Vagina (tissue), 2 donors: Measurements from ENCODE around the gene NEK8.
A peak's percentile ranks its signal among the peaks of the same experiment; 100 is the strongest.

Experiments used
- POLR2A ChIP-seq, 2 donors: fragments of 450-650 bp; IDR thresholded peaks; one replicate each; pipeline ENCODE4 v1.6.1; 2017; ENCODE audit warnings: antibody characterized with exemption in 2 of 2, mild to moderate bottlenecking in 2 of 2, moderate library complexity in 2 of 2
- TF ChIP-seq, protein P1 (sequence below), 3 experiments: fragments of 450-650 bp in 2 of 3; fragments of 200-600 bp in 1 of 3; sonication (generic) in 1 of 3; IDR thresholded peaks; one replicate each; pipeline ENCODE4 v1.5.1; 2017 to 2019; ENCODE audit warnings: antibody characterized with exemption in 3 of 3, mild to moderate bottlenecking in 2 of 3, moderate library complexity in 2 of 3

- peak in 1 of 2 donors; percentile 71 for TF ChIP-seq POLR2A (IDR thresholded peaks at IDR 0.05)
- TF ChIP-seq, protein P1, sequence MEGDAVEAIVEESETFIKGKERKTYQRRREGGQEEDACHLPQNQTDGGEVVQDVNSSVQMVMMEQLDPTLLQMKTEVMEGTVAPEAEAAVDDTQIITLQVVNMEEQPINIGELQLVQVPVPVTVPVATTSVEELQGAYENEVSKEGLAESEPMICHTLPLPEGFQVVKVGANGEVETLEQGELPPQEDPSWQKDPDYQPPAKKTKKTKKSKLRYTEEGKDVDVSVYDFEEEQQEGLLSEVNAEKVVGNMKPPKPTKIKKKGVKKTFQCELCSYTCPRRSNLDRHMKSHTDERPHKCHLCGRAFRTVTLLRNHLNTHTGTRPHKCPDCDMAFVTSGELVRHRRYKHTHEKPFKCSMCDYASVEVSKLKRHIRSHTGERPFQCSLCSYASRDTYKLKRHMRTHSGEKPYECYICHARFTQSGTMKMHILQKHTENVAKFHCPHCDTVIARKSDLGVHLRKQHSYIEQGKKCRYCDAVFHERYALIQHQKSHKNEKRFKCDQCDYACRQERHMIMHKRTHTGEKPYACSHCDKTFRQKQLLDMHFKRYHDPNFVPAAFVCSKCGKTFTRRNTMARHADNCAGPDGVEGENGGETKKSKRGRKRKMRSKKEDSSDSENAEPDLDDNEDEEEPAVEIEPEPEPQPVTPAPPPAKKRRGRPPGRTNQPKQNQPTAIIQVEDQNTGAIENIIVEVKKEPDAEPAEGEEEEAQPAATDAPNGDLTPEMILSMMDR (IDR thresholded peaks at IDR 0.05): no peak
These were observed at the start of gene NEK8 for GRCh38 chr17:28728364-28729200.
